CD1c-positive myeloid dendritic cell (primary cell): ENCODE results near the gene BRSK2.

Experiments
- DNase-seq: peaks from one replicate; pipeline ENCODE4 v3.0.0-alpha.2; 2016; ENCODE audit errors: extremely low spot score

BRSK2 gene

DNA sequence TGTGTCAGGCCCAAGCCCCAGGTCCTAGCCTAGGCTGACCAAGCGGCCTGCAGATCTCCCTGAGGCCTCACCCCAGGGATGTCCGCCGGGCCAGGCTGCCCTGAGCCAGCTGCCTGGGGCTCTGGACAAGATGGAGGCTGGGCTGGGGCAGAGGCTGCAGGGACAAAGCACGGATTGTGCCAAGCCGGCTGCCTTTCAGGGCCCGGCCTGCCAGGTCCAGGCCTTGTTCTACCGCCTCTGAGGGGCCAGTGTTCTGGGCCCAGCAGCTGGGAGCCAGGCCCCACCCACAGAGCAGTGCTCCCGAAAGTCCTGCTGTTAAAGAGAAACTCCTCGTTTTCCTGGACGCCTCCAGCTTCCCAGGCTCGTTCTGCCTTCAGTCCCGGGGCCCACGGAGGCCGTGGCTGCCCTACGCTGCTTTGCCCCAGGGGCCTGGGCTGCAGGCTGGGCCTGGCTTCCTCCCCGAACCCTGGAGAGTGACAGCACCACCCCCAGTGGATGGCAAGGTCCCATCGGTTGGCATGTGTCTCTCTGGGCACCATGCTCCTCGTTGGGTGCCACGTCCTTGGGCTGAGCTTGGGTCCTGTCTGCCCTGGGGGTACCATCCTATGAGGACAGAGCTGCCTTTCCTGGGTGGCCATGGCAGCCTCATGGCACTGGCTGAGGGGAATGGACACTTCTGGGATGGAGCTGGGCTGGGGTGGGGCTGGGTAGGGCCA lies 7.6 kb downstream of the BRSK2 start:
- DNase-seq, result no peak

DNA sequence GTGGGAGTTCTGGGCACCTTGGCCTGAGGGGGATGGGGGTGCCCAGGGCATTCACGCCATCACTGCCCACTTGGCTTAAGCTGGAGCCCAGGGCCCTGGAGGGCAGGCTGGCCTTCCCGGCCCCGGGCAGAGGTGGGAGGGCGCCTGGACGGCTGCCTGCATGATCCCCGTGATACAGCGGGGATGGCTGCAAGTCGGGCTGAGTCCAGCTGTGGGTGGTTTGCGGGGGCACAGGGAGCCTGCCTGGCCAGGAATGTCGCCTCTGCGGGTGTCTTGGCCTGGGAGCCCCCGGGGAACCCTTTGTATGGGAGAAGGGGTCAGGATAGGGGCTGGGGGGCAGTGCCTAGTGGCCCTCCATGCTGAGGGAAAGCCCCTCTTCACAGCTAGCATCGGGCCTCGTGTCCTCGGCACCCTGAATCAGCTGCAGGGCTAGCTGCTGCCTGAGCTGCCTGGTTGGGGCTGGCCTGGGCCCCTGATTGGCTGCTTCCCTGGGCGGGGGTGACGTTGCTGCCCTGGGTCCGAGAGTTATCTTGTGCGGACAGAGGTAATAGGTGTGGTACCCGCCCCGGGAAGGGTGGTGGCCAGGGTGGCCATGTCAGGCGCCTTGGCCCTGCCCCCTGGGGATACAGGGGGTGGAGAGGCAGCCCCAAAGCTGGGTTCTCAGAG lies 8.3 kb downstream of the BRSK2 start:
- DNase-seq, result no peak

DNA sequence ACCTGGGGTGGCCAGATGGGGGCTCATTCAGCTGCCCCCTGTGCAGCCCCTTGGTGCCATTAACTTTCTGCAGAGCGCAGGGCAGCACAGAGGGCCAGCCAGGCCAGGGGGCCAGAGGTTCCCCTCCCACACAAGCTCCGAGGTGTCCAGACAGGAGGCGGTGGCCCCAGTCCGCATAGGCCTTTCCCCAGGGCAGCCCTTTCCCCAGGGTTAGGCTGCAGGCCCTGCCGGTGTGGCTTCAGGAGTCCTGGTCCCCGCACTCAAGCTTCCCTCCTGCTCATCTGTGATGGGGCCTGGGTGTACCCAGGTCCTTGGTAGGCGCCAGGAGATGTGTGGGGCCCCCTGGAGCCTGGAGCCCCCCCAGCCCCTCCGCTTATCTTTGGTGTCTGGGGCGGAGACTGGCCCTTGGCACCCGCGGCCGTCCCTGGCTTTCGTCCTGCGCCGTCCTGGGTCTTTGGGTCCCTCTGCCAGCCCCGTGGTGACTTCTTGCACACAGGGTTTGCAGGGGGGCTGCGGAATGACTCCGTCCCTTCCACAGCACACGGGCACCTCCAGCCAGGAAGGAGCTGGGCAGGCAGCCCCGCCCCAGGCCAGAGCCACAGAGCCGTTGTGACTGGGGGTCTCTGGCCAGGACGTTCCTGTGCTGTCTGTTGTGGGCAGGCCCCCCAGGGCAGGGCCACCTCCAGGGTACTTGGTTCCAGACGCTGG lies 8.9 kb downstream of the BRSK2 start:
- no peak for DNase-seq

DNA sequence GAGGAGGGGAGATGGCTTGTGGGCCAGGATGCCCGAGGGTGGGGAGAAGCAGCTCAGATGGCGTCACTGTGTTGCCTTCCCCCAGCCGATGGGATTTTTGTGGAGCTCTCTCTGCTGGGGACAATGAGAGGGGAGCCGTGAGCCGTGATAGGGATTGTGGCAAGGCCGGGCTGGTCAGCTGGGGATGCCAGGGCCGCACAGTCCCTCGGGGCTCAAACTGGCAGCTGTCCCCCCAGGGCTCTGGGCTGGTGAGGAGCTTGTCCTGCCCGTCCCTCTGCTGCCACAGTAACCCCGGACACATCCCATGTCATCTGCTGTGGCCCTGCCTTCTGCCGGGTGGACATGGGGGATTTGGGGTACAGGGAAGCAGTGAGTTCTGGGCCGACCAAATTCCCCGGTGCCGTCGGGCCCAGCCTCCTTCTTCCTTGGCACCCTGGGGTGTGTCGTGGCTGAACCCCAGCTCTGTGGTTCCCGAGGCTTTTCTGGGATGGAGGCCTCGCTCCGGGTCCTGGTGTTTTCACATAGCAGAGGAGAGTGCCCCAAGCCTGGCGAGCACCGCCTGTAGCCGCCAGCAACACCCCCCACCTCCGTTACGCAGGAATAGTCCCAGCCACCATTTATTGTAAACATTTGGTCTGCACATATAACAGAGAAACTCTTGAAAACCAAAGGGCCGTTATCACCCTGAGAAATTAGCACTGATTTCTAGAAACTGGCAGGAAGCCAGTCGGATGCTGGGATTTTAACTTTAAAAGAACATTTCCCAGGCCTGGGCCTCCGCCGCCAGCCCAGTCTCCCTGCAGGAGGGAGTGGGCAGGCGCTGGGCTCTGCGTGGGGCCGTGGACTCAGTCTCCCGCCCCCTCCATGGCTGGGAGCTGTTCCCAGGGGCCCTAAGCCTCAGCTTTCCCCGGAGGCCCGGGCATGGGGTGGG lies 9.9 kb downstream of the BRSK2 start:
- DNase-seq, result no peak

DNA sequence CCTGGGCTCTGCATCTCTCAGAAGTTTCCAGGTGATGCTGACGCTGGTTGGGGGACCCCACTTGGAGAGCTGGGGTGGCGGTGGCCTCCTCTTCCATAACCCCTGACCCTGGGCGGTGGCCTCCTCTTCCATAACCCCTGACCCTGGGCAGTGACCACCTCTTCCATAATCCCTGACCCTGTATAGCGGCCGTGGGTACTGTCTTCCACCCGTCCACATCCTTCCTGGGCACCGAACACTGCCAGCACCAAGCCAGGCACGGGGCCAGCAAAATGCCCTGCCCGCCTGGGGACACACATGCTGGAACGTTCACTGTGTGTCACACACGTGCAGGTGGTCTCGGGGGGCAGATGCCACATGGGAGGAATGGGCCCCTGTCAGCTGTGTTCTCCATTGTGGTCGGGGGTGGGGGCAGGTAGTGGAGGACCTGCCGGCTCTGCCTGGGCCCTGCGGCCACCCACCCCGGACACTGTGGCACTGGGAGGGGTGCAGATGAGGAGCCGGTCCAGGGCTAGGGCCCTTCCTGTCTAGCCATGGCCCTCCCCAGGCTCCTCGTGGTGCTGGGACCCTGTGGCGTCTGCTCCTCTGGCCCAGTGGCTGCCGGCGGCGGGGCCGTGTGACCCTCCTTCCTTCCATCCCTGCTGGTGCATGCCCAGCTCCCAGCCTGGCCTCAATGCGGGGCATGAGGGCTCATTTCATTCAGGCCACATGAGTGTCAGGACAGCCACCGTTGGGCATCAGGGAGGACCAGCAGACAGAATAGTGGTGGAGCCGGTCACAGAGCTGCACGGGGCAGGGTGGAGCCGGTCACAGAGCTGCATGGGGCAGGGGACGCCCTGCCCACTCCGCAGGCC lies 10.8 kb downstream of the BRSK2 start:
- no peak for DNase-seq

DNA sequence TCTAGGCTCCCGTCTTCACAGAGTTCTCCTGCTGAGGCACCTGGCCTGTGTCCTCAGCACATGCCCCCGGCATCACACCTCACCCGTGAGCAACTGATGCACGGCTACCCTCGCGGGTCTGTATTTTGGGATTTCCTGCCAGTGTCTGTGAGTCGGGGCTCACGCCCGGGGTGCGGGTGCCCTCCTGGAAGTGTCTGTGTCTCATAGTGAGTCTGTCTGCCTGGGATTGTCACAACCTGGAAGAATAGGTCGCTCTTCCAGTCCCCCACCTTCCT lies 11.4 kb downstream of the BRSK2 start:
- no peak for DNase-seq

DNA sequence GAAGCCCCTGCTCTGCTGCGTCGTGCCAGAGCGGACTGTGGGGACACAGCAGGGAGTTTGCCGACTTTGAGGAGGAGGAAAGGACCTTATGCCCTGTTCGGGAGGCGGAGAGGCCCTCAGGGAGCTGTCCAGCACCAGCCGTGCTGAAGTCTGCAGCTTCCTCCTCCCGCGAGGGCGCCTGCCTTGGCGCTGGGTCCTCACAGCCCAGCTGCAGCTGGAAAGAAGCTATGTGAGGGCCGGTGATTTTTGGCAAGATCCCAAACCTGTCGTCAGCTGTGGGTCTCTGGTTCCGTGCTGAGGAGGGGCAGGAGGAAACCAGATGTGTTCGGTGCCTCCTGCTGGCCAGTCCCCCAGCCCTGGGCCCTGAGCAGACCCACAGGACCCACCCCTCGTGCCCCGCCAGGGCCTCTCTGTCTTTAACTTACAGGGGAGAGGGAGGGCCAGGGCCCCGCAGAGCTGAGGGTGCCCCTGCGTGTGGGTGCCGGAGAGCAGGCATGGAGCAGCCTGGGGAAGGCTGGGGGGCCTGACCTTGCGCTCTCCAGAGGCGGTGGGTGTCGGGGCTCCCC lies 12.0 kb downstream of the BRSK2 start:
- peak; percentile 72 for DNase-seq

DNA sequence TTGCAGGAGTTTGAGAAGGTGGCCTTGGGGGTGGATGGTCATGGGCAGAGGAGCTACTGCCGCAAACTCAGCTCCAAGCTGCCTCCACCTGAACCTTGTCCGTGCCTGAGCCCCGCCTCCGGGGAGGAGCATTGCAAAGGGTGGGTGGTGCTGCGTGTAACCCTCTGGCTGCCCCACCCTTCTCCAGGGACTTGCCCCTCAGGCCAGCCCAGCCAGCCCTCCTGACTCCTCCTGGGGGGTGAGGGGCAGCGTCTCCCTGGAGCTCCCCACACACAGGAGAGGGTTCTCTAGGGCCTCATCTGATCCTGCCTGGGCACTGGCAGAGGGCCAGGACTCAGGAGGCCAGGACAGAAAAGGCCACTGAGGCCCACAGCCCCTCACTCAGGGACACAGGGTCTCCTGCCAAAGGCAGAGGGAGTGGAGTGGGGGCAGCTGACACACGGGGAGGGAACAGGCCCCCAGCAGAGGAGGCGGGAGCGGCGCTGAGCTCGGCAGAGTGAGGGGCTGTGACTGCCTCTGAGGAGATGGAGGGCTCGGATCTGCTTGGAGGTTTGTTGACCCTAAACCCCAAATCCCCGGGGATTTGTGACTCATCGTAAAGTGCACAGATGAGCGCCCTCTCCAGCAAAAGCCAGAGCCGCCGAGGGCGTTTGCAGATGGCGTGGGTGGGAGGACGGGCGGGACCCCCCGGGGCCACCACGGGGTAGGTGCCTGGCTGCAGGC lies 12.8 kb downstream of the BRSK2 start:
- no peak for DNase-seq

DNA sequence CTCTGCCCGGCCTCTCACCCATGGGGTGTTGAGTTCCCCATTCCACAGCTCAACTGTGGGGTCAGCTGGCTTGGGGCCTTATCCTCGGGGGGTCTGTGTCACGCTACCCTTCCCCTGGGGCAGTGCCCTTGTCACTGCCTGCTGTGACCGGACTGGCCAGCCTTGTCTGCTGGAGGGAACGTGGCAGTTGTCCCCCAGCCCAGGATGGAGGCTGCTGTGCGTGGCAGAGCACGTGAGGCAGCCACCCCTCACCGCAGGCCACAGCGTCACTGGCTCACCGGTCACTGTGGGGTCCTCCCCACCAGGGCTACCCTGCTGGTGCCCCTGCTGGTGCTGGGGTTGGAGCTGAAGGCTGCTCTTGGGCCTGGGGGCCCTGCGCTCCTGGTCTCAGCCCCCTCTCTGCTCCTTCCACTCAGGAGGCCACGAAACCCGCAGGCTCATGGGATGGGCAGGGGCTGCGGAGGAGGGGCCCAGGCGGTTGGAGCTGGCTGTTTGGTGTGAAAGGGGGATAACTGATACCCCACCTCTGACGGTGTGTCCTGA lies 13.4 kb downstream of the BRSK2 start:
- DNase-seq, result no peak

DNA sequence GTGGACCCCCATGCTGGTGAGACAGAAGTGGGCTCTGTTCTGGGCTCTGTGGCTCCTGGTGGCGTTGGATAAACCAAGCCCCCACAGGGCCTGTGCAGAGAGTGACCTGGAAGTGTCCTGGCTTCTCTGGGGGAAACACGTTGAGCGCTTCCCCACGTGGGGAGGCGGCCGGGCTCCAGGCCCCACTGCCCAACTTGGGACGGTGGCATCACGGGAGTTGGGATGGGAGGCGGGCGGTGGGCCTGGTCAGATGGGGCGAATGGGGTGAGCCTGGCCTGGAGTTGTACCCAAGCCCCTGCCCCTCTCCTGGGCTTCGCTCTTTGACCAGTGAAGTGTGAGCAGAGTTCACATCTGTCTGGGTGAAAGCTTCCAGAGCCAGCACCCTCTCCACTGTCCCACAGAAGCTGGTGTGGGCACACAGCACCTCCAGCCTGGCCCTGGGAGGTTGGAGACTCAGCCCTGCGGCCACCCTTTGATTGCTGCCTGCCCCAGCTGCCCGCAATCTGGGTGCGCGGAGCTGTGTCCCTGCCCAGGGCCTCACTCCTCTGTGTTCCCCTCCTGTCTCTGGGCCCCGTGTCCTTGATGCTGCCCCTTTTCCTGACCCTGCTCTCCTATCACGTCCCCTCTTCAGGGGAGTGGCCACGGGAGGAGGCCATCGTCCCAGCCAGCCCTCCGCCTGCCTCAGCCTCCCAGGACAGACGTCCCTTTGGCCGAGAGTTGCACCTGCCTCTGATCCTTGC lies 14.2 kb downstream of the BRSK2 start:
- DNase-seq, result no peak

DNA sequence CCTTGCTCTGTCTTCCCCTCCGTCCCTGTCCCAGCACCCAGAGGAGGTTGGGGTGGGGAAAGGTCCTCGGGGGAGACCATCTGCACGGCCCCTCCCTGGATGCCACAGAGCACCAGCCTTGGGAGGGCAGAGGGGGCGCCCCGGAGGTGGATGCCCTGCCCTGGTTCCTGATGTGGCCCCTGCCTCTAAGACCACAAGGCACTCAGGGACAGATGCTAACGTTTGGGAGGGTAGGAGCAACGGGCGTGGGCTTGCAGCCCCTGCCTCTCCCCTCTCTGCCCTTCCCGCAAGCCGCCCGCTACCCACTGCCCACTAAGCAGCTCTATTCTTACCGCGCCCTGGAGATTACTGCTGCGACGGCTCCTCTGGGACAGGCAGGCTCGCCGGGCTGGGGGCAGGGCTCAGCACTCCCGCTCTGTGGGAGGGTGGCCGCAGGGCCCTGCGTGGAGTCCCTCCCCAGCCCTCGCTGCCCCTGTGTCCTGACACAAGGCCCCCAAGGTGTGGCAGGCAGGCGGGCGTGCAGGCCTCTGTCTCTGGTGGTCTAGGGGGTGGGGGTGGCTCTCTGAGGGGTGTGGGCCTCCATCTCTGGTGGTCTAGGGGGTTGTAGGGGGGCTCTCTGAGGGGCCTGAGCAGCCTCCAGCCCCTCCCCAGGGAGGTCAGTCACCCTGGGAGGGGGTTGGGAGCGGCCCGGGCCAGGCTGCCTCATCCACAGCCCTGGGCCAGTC lies 14.9 kb downstream of the BRSK2 start:
- DNase-seq, result no peak

DNA sequence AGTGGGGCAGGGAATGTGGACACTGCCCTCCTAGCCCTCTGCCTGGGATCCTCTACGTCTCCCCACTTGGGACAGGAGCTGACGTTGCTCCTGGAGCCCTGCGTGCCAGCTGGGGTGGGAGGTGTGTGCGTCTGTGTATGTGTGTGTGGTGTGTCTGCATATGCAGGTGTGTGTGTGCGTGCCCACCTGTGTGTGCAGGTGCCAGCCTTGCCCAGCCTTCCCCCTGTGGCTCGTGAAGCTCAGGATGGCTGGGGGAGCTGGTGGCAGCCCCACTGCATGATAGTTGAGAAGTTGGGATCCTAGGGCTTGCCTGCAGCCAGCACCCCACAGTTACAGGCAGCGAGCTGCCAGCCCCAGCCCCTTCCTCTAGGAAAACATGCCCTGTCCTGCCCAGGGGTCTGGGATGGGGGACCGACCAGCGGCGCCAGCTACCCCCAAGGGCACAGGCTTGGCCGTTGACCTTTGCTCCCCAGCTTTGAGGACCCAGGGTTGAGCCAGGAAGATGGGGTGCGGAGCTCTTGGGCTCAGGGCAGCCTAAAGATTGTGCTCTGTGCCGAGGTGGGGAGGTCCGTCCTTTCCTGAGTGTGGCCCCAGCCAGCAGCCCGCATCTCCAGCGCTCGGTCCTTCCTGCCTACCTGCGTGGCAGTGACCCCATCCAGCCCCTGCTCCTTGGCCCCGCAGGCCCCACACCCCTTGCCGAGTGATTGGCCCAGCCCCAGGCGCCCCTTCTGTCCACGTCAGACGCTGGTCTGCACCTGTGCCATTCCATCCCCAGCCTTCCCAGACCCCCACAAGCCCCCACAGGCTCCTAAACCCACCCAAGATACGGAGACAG lies 15.7 kb downstream of the BRSK2 start:
- DNase-seq, result no peak

DNA sequence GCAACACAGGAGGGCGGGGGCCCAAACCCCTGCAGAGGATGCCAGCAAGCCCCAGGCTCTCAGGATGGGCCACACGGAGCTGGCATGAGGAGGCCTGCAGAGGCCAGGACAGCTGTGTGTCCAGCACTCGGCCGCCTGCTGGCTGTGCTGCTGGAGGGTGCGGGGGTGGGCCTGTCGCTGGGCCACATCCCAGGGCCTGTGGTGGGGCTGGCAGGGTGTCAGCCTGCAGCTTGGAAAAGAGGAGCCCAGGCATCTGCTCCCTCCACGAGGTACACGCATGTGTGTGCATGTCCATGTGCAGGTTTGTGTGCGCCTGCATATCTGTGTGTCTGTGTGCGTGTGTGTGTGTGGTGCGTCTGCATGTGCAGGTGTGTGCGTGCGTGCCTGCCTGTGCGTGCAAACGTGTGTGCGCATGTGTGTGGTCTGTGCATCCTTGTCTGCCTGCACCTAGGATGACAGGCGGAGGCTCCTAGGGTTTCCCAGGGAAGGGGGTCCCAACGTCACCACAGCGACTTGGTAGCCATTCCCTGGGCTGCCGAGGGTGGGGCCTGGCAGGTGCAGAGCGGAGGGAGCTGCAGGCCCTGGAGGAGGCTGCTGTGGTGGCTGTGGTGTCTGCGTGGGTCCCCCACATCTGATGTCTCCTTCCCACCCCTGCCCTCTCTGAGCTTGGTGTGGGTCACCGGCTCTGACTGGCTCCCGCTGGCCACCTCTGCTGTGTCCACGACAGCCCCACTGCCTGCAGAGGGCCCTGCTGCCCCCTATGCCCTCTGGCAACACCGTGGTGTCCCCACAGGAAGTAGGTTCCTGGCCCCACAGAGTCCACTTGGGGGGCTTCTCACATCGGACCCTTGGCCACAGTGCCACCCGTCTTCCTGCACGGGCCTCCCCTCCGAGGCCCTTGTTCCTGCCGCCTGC lies 17.1 kb downstream of the BRSK2 start:
- no peak for DNase-seq

DNA sequence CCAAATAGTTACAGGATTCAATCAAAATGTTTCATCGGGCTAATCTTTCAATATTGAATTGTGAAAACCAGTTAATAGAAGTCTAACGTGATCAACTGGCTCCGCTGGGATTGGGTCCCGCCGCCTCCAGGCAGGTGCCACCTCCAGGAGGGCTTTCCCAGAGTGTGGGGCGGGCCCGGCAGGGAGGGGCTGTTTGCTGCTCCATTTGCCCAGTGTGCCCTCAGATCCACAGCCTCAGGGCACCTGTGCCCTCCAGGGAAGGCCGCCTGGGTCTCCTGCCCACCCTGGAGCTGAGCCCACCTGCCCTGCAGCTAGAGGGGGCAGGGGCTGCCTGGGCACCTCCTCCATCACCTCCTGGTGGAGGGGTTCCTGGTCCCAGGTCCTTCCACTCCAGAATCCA lies 17.9 kb downstream of the BRSK2 start:
- DNase-seq, result no peak

DNA sequence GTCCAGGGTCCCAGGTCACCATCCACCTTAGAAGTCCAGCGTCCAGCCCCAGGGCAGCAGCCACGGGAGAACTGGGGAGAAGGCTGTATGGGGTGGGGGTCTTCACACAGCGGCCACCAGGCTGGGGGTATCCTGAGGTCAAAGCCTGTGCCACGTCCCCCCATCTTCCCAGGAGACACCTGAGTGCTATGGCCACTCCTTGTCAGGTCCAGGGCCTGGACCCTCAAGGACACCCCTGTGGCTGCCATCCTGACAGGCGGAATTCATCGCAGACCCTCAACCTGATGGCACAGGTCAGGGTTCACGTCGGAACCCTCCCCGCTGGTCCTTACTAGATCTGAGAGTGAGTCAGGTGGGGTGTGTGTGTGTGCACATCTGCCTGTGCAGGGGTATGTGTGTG lies 18.6 kb downstream of the BRSK2 start:
- no peak for DNase-seq

DNA sequence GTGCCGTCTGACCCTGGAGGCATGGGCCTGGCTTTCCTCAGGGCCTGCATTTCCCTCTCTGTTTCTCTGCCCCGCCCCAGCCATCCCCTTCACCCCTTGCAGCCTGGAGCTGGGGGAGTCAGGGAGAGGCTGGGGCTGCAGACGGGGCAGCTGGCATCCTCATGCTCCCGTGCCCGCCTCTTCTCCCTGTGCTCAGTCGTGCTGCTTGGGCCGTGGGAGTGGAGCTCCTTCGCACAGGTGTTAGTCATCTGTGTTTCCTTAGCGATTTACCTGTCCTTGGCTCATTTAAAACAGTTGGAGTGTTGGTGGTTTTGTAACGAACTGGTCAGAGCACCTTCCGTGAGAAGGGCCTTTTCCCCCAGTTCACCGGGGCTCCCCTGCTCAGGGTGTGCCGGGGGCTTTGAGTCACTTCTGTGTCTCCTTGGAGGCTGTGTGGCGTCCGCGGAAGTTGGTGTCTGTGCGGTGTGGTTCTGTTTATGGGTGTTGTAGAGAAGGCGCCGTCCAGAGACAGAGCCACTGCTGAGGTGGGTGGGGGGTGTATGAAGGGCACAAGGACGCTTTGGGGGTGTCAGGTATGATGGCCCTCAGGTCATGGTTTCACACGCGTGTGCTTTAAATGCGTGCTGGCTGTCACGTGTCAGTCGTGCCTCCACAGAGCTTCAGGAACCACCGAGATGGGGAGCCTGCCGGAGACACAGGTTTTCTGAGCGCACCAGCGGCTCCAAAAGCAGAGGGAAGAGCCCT lies 19.5 kb downstream of the BRSK2 start:
- no peak for DNase-seq
